ENCODE measurements around the gene STK17B. TPM values are rescaled to one million over a fixed set of nuclear protein-coding genes. Genes with fewer than 3 reads are reported as not detected.

The STK17B gene
- total RNA-seq, 1 donor from 2014 or later, result 73.9 TPM

Other genes starting within 250 kb of the STK17B start
- gene DNAH7, start 102.7 kb downstream of the STK17B start, total RNA-seq, result 0.80 and 1.4 TPM in 2 replicates

Data from myocyte (in vitro differentiated cells).